ENCODE measurements around the gene ORAI1. TPM values are rescaled to one million over a fixed set of nuclear protein-coding genes. Genes with fewer than 3 reads are reported as not detected.

The ORAI1 gene
- total and polyA plus RNA-seq, 11 donors = 4.5 to 18.8 (median 9.5) TPM

- DNase-seq (no peak), ATAC-seq (no peak)
- TF ChIP-seq POLR2A (IDR thresholded peaks at IDR 0.05) (no peak), CTCF (IDR thresholded peaks at IDR 0.05) (no peak)
- Histone ChIP-seq H3K36me3 (no peaks in the 10 kb centered on the region), H3K4me3 (no peak overlapping the region), H3K27ac (no peak overlapping the region), H3K9me3 (no peaks in the 10 kb centered on the region), H3K4me1 (peaks cover 0 to 13% (median 0%) of the 10 kb centered on the region in 12 donors), H3K27me3 (no peaks in the 10 kb centered on the region)
- intact Hi-C loops (cut with DNase I) = no loop called here
- 93 to 96% (median 94%) methylated on average over 11 of the region's 11 CpGs for WGBS, 4 donors
Observed at GRCh38 chr12:121648458-121649028, 22.2 kb downstream of the ORAI1 start.

GRCh38 chr12:121649322-121649721 lies 23.0 kb downstream of the ORAI1 start:
- Histone ChIP-seq H3K4me3 (no peak overlapping the region), H3K9me3 (no peaks in the 10 kb centered on the region), H3K4me1 (peaks cover 0 to 13% (median 0%) of the 10 kb centered on the region in 12 donors), H3K27ac (no peak overlapping the region), H3K36me3 (no peaks in the 10 kb centered on the region), H3K27me3 (no peaks in the 10 kb centered on the region)
- DNase-seq (no peak), ATAC-seq (no peak)
- intact Hi-C loops (cut with DNase I) = no loop called here
- no peak for TF ChIP-seq POLR2A (IDR thresholded peaks at IDR 0.05)
- TF ChIP-seq CTCF (IDR thresholded peaks at IDR 0.05) = no peak
- 78 to 85% (median 82%) methylated on average over 4 to 5 of the region's 5 CpGs for WGBS, 4 donors

- no peak for ATAC-seq
- Histone ChIP-seq H3K9me3 (no peaks in the 10 kb centered on the region), H3K27me3 (no peaks in the 10 kb centered on the region), H3K4me1 (peaks cover 0 to 13% (median 0%) of the 10 kb centered on the region in 12 donors), H3K27ac (no peak overlapping the region), H3K36me3 (no peaks in the 10 kb centered on the region), H3K4me3 (no peak overlapping the region)
- TF ChIP-seq POLR2A (IDR thresholded peaks at IDR 0.05) = no peak
- TF ChIP-seq CTCF (IDR thresholded peaks at IDR 0.05) = no peak
- DNase-seq = no peak
- intact Hi-C loops (cut with DNase I) = no loop called here
- WGBS, 4 donors = 81 to 95% (median 94%) methylated on average over 8 of the region's 8 CpGs
Observed at GRCh38 chr12:121649819-121650353, 23.6 kb downstream of the ORAI1 start.

- Histone ChIP-seq H3K4me3 (no peak overlapping the region), H3K9me3 (no peaks in the 10 kb centered on the region), H3K27ac (no peak overlapping the region), H3K27me3 (no peaks in the 10 kb centered on the region), H3K36me3 (no peaks in the 10 kb centered on the region), H3K4me1 (peaks cover 0 to 13% (median 0%) of the 10 kb centered on the region in 12 donors)
- intact Hi-C loops (cut with DNase I) = no loop called here
- TF ChIP-seq CTCF (IDR thresholded peaks at IDR 0.05) (no peak), POLR2A (IDR thresholded peaks at IDR 0.05) (no peak)
- 86 to 89% (median 88%) methylated on average over 6 to 8 of the region's 8 CpGs for WGBS, 4 donors
- DNase-seq (no peak), ATAC-seq (no peak)
Observed at GRCh38 chr12:121651320-121651719, 25.0 kb downstream of the ORAI1 start.

Data from heart left ventricle (tissue), 16 donors.